Right lobe of liver (tissue), 6 donors: ENCODE results near the gene TCN1. TPM values are rescaled to one million over a fixed set of nuclear protein-coding genes. Genes with fewer than 3 reads are reported as not detected.
"Not testable (repeated sequence)": the region's sequence is repeated elsewhere in the genome, so short reads cannot be mapped to it uniquely, and the experiment has no call there.

Experiments used
- ATAC-seq, 4 donors: fragments of 200-7000 bp; cut with Tn5 transposase; one replicate each; pipeline ENCODE4 v1.9.1; 2020; ENCODE audit warnings: mild to moderate bottlenecking in 4 of 4, moderate library complexity in 4 of 4
- DNase-seq, 3 donors: peaks; one replicate each; pipeline ENCODE4 v3.0.0-alpha.2; 2020
- H3K27ac ChIP-seq, 3 donors: fragments of 200-600 bp; one replicate each; pipeline ENCODE4 v1.8.0; 2022
- H3K27me3 ChIP-seq, 2 donors: fragments of 200-600 bp; one replicate each; pipeline ENCODE4 v1.8.0; 2022
- H3K36me3 ChIP-seq, 4 donors: fragments of 200-600 bp; sonication (generic) in 1 of 4; one replicate each; pipeline versions ENCODE4 v1.5.1 to v1.8.0; 2017 to 2022; ENCODE audit warnings: control low read depth in 1 of 4
- H3K4me1 ChIP-seq, 4 donors: fragments of 200-600 bp; sonication (generic) in 1 of 4; one replicate each; pipeline versions ENCODE4 v1.5.1 to v1.8.0; 2017 to 2022; ENCODE audit warnings: control low read depth in 1 of 4
- H3K4me3 ChIP-seq, 3 donors: fragments of 200-600 bp; one replicate each; pipeline ENCODE4 v1.8.0; 2022
- H3K9me3 ChIP-seq, 4 donors: fragments of 200-600 bp; sonication (generic) in 1 of 4; one replicate each; pipeline versions ENCODE4 v1.5.1 to v1.8.0; 2017 to 2022; ENCODE audit warnings: control low read depth in 1 of 4
- CTCF ChIP-seq, 4 donors: fragments of 200-600 bp in 3 of 4; fragments of 450-650 bp in 1 of 4; IDR thresholded peaks; one replicate each; pipeline versions ENCODE4 v1.5.1 to v1.8.0; 2016 to 2022; ENCODE audit warnings: antibody characterized with exemption in 4 of 4, mild to moderate bottlenecking in 2 of 4
- POLR2A ChIP-seq: fragments of 450-650 bp; IDR thresholded peaks from one replicate; pipeline ENCODE4 v1.6.1; 2017; ENCODE audit warnings: antibody characterized with exemption, mild to moderate bottlenecking
- WGBS: methylation state at CpG from one replicate; pipeline ENCODE4 v1.1.6; 2018; ENCODE audit warnings: low coverage, low lambda C conversion rate; ENCODE audit not compliant: insufficient coverage; ENCODE audit errors: missing lambda C conversion rate; 5-methylcytosine and 5-hydroxymethylcytosine counted together
- intact Hi-C, 2 donors: fragments of 100-400 bp; cut with DNase I; formaldehyde crosslinking; loops; one replicate each; pipeline versions ENCODE4 v1.11.2 to v1.14.1; 2022
- total RNA-seq, 6 experiments: library from RNA; depleted of rRNA in 2 of 6; stranded (reverse); fragments of >200 nt in 2 of 6; fragmentation: NEBNext Ultra II Directional in 3 of 6; extraction: Animal tissue kit (Norgen Biotek cat#: 25700) in 3 of 6; gene quantifications; one replicate each; pipeline versions ENCODE4 v1.1.0 to v1.2.4, GENCODE V29; 2016 to 2023
- donor health status: DM: no; HTN: yes; CAD: no.
- donor health status: DM: no; HTN: no; CAD: no.
- donor health status: DM: no; HTN: no; CAD: no.
- donor health status: DM: no; HTN: yes; CAD: no.
- donor health status: DM: no; HTN: yes; CAD: no.

Gene TCN1
- total RNA-seq, 6 experiments from 2014 or later, result 0.55 to 0.62 TPM; not detected in 4

GRCh38 chr11:59822989-59823566, 43.2 kb downstream of the TCN1 start:
- H3K4me1 ChIP-seq, result peaks cover 0 to 5% (median 0%) of the 10 kb centered on the region in 4 donors
- no peak overlapping the region for H3K4me3 ChIP-seq
- H3K27me3 ChIP-seq, result no peaks in the 10 kb centered on the region
- intact Hi-C loops, result no loop called here
- no peak overlapping the region for H3K27ac ChIP-seq
- 2% methylated on average over 9 of the region's 9 CpGs for WGBS
- ATAC-seq (peak; percentile 92 to 97 (median 96)), DNase-seq (no peak)
- peak; percentile 63 to 70 (median 68) for TF ChIP-seq CTCF (IDR thresholded peaks at IDR 0.05)
- no peak for TF ChIP-seq POLR2A
- no peaks in the 10 kb centered on the region for H3K36me3 ChIP-seq
- H3K9me3 ChIP-seq, result no peaks in the 10 kb centered on the region

GRCh38 chr11:59818572-59818971, 47.7 kb downstream of the TCN1 start:
- TF ChIP-seq POLR2A, result no peak
- 49% methylated on average over 4 of the region's 4 CpGs for WGBS

GRCh38 chr11:59816434-59816833, 49.9 kb downstream of the TCN1 start:
- intact Hi-C loops, DNase-seq, H3K4me3 ChIP-seq, H3K4me1 ChIP-seq, H3K9me3 ChIP-seq, H3K27ac ChIP-seq, H3K36me3 ChIP-seq, H3K27me3 ChIP-seq, ATAC-seq: not testable (repeated sequence)
- 47% methylated on average over 1 of the region's 1 CpG for WGBS

More at GRCh38 chr11:59818572-59818971, 47.7 kb downstream of the TCN1 start:
- no peak overlapping the region for H3K27ac ChIP-seq
- no peaks in the 10 kb centered on the region for H3K27me3 ChIP-seq
- ATAC-seq (no peak), DNase-seq (no peak)
- no peaks in the 10 kb centered on the region for H3K36me3 ChIP-seq
- H3K9me3 ChIP-seq, result no peaks in the 10 kb centered on the region
- H3K4me1 ChIP-seq, result peaks cover 0 to 5% (median 0%) of the 10 kb centered on the region in 4 donors
- intact Hi-C loops, result no loop called here
- H3K4me3 ChIP-seq, result no peak overlapping the region

GRCh38 chr11:59815754-59816153, 50.5 kb downstream of the TCN1 start:
- intact Hi-C loops, result no loop called here
- Histone ChIP-seq H3K4me3 (no peak overlapping the region), H3K27me3 (no peaks in the 10 kb centered on the region), H3K36me3 (no peaks in the 10 kb centered on the region), H3K9me3 (no peaks in the 10 kb centered on the region), H3K4me1 (no peaks in the 10 kb centered on the region), H3K27ac (no peak overlapping the region)
- 90% methylated on average over 1 of the region's 1 CpG for WGBS
- DNase-seq, result no peak
- TF ChIP-seq POLR2A (no peak), CTCF (IDR thresholded peaks at IDR 0.05) (no peak)
- no peak for ATAC-seq

- 35% methylated on average over 1 of the region's 1 CpG for WGBS
- Histone ChIP-seq H3K27me3 (no peaks in the 10 kb centered on the region), H3K36me3 (no peaks in the 10 kb centered on the region), H3K27ac (no peak overlapping the region), H3K4me3 (no peak overlapping the region), H3K4me1 (peaks cover 0 to 7% (median 0%) of the 10 kb centered on the region in 4 donors), H3K9me3 (no peaks in the 10 kb centered on the region)
- DNase-seq (no peak), ATAC-seq (no peak)
- no peak for TF ChIP-seq POLR2A
- TF ChIP-seq CTCF (IDR thresholded peaks at IDR 0.05), result no peak
- intact Hi-C loops, result no loop called here
These were observed 52.3 kb downstream of the TCN1 start for GRCh38 chr11:59814021-59814420.
